K562 (cell line): ENCODE data around the gene SERPINF2. TPM values are rescaled to one million over a fixed set of nuclear protein-coding genes. Genes with fewer than 3 reads are reported as not detected.

Source experiments
- ATAC-seq: fragments of 200-7000 bp; cut with Tn5 transposase; 3 replicates; pipeline ENCODE4 v1.9.1; 2020; ENCODE audit warnings: moderate library complexity
- BruUV-seq: library from RNA; stranded (reverse); fragments of 400-500 nt; replicated peaks from 2 replicates; lab custom pipeline; 2021; lab: Mats Ljungman, UMichigan
- CTCF ChIA-PET: fragments of 300-600 bp; formaldehyde crosslinking; extraction: SDS; loops from one replicate; lab custom pipeline; 2021; ENCODE audit warnings: low intra/inter-chr PET ratio; lab: Yijun Ruan, JAX
- POLR2A ChIA-PET: fragments of 300-600, 350-650 bp; sonication (Branson Sonifier 250); formaldehyde crosslinking; extraction: SDS; loops from one replicate; lab custom pipeline; 2021; ENCODE audit warnings: antibody characterized with exemption, inconsistent platforms; lab: Yijun Ruan, JAX
- DNase-seq, 4 experiments: peaks; one replicate each; pipeline versions ENCODE4 v3.0.0 to v3.0.0-alpha.2; 2011 to 2018; ENCODE audit warnings: low spot score in 3 of 4, mixed read lengths in 3 of 4; ENCODE audit errors: extremely low read depth in 1 of 4
- FAIRE-seq: peaks from 2 replicates; lab custom pipeline; 2011; peaks lifted over from hg19 to GRCh38; lab: Jason Lieb, UNC
- H2AFZ ChIP-seq: 2 replicates; pipeline ENCODE4 v1.6.0; 2011; ENCODE audit warnings: low read depth, low read length, control low read depth, inconsistent platforms
- H3K27ac ChIP-seq: fragments of 200-600 bp; 3 replicates; pipeline ENCODE4 v1.8.0; 2011; ENCODE audit warnings: low read depth, mild to moderate bottlenecking, control low read depth, inconsistent platforms, low read length, moderate library complexity, mixed read lengths; ENCODE audit errors: extremely low read depth
- H3K27me3 ChIP-seq, 2 experiments: fragments of 300-600 bp in 1 of 2; 2 replicates in 1 of 2; 3 replicates in 1 of 2; pipeline versions ENCODE4 v1.6.0 to v1.8.0; 2011; ENCODE audit warnings: inconsistent platforms in 2 of 2, low read length in 2 of 2, mild to moderate bottlenecking in 1 of 2, mixed read lengths in 1 of 2, moderate library complexity in 1 of 2; ENCODE audit not compliant: control insufficient read depth in 2 of 2, insufficient read depth in 2 of 2
- H3K36me3 ChIP-seq: fragments of 300-600 bp; 3 replicates; pipeline ENCODE4 v1.8.0; 2011; ENCODE audit warnings: mild to moderate bottlenecking, low read length, inconsistent platforms; ENCODE audit not compliant: control insufficient read depth, insufficient read depth
- H3K4me1 ChIP-seq, 2 experiments: fragments of 200-600 bp in 1 of 2; replicated peaks in 1 of 2; 2 replicates in 1 of 2; 3 replicates in 1 of 2; pipeline versions ENCODE4 v1.5.1 to v1.8.0; 2011; ENCODE audit warnings: inconsistent platforms in 2 of 2, low read length in 2 of 2, mild to moderate bottlenecking in 1 of 2, mixed read lengths in 1 of 2, moderate library complexity in 1 of 2; ENCODE audit not compliant: control insufficient read depth in 2 of 2, insufficient read depth in 2 of 2
- H3K4me2 ChIP-seq: 2 replicates; pipeline ENCODE4 v1.6.1; 2011; ENCODE audit warnings: low read length, control low read depth, inconsistent platforms, mixed read lengths; ENCODE audit not compliant: insufficient read depth
- H3K4me3 ChIP-seq: fragments of 200-600 bp; sonication (generic), shearing (Covaris generic); 2 replicates; pipeline ENCODE4 v1.5.1; 2016; ENCODE audit warnings: control low read depth, inconsistent platforms
- H3K79me2 ChIP-seq: fragments of 200-600 bp; 3 replicates; pipeline ENCODE4 v1.8.0; 2011; ENCODE audit warnings: low read length, inconsistent platforms; ENCODE audit not compliant: control insufficient read depth, insufficient read depth
- H3K9ac ChIP-seq, 2 experiments: 2 replicates each; pipeline versions ENCODE4 v1.6.0 to v1.6.1; 2011; ENCODE audit warnings: low read depth in 2 of 2, low read length in 2 of 2, control low read depth in 1 of 2, inconsistent platforms in 1 of 2, mild to moderate bottlenecking in 1 of 2, mixed read lengths in 1 of 2; ENCODE audit not compliant: insufficient read depth in 1 of 2
- H3K9me1 ChIP-seq: one replicate; pipeline ENCODE4 v1.6.0; 2011; ENCODE audit warnings: inconsistent platforms, mild to moderate bottlenecking, low read length, moderate library complexity; ENCODE audit not compliant: control insufficient read depth, insufficient read depth
- H3K9me3 ChIP-seq: replicated peaks from 2 replicates; pipeline ENCODE4 v1.5.1; 2011; ENCODE audit warnings: low read depth, low read length, inconsistent platforms; ENCODE audit not compliant: control insufficient read depth, insufficient read depth
- H4K20me1 ChIP-seq: replicated peaks from 2 replicates; pipeline ENCODE4 v1.6.1; 2011; ENCODE audit warnings: low read length, inconsistent platforms, mixed read lengths; ENCODE audit not compliant: control insufficient read depth, insufficient read depth
- ARID1B ChIP-seq: fragments of 450-650 bp; IDR thresholded peaks from 2 replicates; pipeline ENCODE4 v1.6.1; 2016; ENCODE audit warnings: antibody characterized with exemption, mild to moderate bottlenecking, inconsistent platforms
- DMBX1 ChIP-seq: fragments of 250-450 bp; sonication (Bioruptor Pico); IDR thresholded peaks from 2 replicates; pipeline ENCODE4 v1.8.0; 2022; ENCODE audit warnings: inconsistent platforms, mild to moderate bottlenecking, moderate library complexity, borderline replicate concordance
- EP300 ChIP-seq: IDR thresholded peaks from 2 replicates; pipeline ENCODE4 v1.6.1; 2012; ENCODE audit warnings: low read length, improper control_type of control experiment
- ETS2 ChIP-seq: IDR thresholded peaks from 2 replicates; pipeline ENCODE4 v1.6.1; 2016; ENCODE audit warnings: borderline replicate concordance, missing genetic modification characterization, mild to moderate bottlenecking, moderate library complexity, missing compliant biosample characterization; ENCODE audit not compliant: poor library complexity, severe bottlenecking
- HNRNPLL ChIP-seq: fragments of 200-400 bp; formaldehyde crosslinking; IDR thresholded peaks from 2 replicates; pipeline ENCODE4 v1.6.1; 2017; ENCODE audit warnings: low read length, low read depth, mild to moderate bottlenecking; ENCODE audit not compliant: poor library complexity, severe bottlenecking
- MIER1 ChIP-seq: fragments of 450-650 bp; IDR thresholded peaks from 2 replicates; pipeline ENCODE4 v1.6.1; 2016; ENCODE audit warnings: antibody characterized with exemption, mild to moderate bottlenecking, low read depth
- MLX ChIP-seq, 2 experiments: fragments of 450-650 bp in 1 of 2; sonication (generic) in 1 of 2; formaldehyde crosslinking; conservative IDR thresholded peaks; 2 replicates each; pipeline versions ENCODE4 v1.4.0 to v1.8.1; 2020 to 2022; ENCODE audit warnings: mild to moderate bottlenecking in 1 of 2, missing genetic modification reagents in 1 of 2
- SIRT6 ChIP-seq: IDR thresholded peaks from one replicate; pipeline ENCODE4 v1.6.1; 2012; ENCODE audit warnings: low read depth, mild to moderate bottlenecking, control low read depth, inconsistent platforms, low read length, moderate library complexity
- TSHZ1 ChIP-seq: fragments of 250-450 bp; sonication (Bioruptor Pico); IDR thresholded peaks from 2 replicates; pipeline ENCODE4 v1.4.0; 2020; ENCODE audit warnings: mild to moderate bottlenecking, moderate library complexity
- WGBS: fragments of 100-300 bp; shearing (Covaris generic); methylation state at CpG from one replicate; pipeline ENCODE4 v1.1.6; 2016; ENCODE audit warnings: low coverage, mixed read lengths; ENCODE audit not compliant: insufficient coverage; ENCODE audit errors: missing lambda C conversion rate; 5-methylcytosine and 5-hydroxymethylcytosine counted together
- in situ Hi-C: fragments of 300-500 bp; cut with MboI; formaldehyde crosslinking; loops from 4 replicates; pipeline ENCODE4 v1.15.0; 2018; ENCODE audit warnings: inconsistent platforms, mixed read lengths
- intact Hi-C: fragments of 100-400 bp; cut with micrococcal nuclease; formaldehyde crosslinking; loops from 2 replicates; pipeline ENCODE4 v1.14.2; 2022
- polyA plus RNA-seq, 8 experiments: library from polyadenylated mRNA; depleted of rRNA in 4 of 8; stranded (reverse) in 5 of 8; unstranded in 3 of 8; fragments of >200 nt; fragmentation: Nextera tagmentation in 2 of 8; fragmentation: Illumina TruSeq in 1 of 8; extraction: Ambion mirVana in 2 of 8; extraction: Trizol in 1 of 8; gene quantifications; 2 replicates each; pipeline versions ENCODE4 v1.2.1 to v1.2.3, GENCODE V29; 2011 to 2014; ENCODE audit warnings: inconsistent platforms in 1 of 8, missing spikeins in 1 of 8
- total RNA-seq, 7 experiments: library from RNA; depleted of rRNA in 6 of 7; stranded (reverse); fragments of >200 nt in 6 of 7; fragmentation: Illumina TruSeq in 2 of 7; extraction: Trizol in 2 of 7; gene quantifications; 2 replicates each; pipeline versions ENCODE4 v1.2.1 to v1.2.3, GENCODE V29; 2011 to 2021; ENCODE audit warnings: low replicate concordance in 1 of 7

Gene SERPINF2
- total and polyA plus RNA-seq, 9 of the 15 experiments (the other 6 are each of a cell fraction or from before 2014, with no cell fraction given), result 0.22 TPM; not detected in 8

DNA sequence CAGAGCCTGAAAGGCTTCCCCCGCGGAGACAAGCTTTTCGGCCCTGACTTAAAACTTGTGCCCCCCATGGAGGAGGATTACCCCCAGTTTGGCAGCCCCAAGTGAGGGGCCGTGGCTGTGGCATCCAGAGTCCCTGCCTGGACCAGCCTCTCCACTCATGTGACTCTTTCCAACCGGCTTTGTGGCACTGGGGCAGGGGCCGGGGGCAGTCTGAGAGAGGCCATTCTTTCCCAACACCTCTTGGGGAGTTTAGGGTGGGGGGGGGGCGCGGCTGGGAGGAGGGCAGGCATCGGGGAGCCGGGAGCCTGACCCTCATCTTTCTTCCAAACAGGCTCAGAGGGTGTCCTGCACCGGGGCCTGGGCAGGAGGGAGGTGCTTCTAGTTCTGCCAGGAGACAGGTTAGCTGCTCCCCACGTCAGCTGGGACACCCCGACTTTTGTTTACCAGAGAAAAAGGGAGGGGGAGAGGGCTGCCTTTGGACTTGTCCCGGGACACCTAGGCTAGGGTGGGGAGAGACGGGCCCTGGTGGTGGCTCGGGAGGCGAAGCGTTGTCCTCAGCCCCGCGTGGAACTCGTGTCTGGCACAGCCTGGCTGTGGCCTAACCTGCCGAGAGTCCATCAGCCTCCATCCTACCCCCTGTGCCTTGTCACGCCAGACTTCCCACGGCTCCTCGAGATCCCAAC lies 11.9 kb downstream of the SERPINF2 start:
- in situ Hi-C loops, result no loop called here
- H3K36me3 ChIP-seq, result no peaks in the 10 kb centered on the region
- no peak overlapping the region for H3K4me3 ChIP-seq
- H3K9me3 ChIP-seq, result no peaks in the 10 kb centered on the region
- POLR2A ChIA-PET, result interaction anchor here (1.4 kb wide), 1 partner anchor 37 kb away, joined by 5 read pairs; no protein-coding TSS in a partner anchor
- WGBS, result 71% methylated on average over 13 of the region's 25 CpGs
- H3K4me2 ChIP-seq, result no peak overlapping the region
- no peak for TF ChIP-seq DMBX1 (CRISPR knock-in tag)
- no peak for TF ChIP-seq EP300
- TF ChIP-seq HNRNPLL, result no peak
- TF ChIP-seq SIRT6, result no peak
- no peak for TF ChIP-seq MIER1
- TF ChIP-seq TSHZ1 (CRISPR knock-in tag), result no peak
- TF ChIP-seq ETS2 (tag), result no peak
- no peak for TF ChIP-seq MLX (CRISPR knock-in tag; conservative IDR thresholded peaks at IDR 0.05)
- TF ChIP-seq ARID1B, result no peak
- TF ChIP-seq, all 486 proteins: peak for 0
- H4K20me1 ChIP-seq, result no peaks in the 10 kb centered on the region
- H3K79me2 ChIP-seq, result no peaks in the 10 kb centered on the region
- no TSS peak for BruUV-seq
- H3K27ac ChIP-seq, result no peak overlapping the region
- intact Hi-C loops, result no loop called here
- FAIRE-seq, result no peak
- H3K27me3 ChIP-seq, result no peaks in the 10 kb centered on the region
- H3K9me1 ChIP-seq, result no peaks in the 10 kb centered on the region
- peak overlapping the region in 1 of 2 experiments; percentile 13; a peak in 1 of 4 replicates for H3K9ac ChIP-seq
- peaks cover 8 to 35% of the 10 kb centered on the region in 2 experiments; a peak in 4 of 5 replicates for H3K4me1 ChIP-seq
- no peak for ATAC-seq
- CTCF ChIA-PET, result interaction anchor here (0.8 kb wide), 1 partner anchor 31 kb away, joined by 4 read pairs; no protein-coding TSS in a partner anchor
- DNase-seq, result no peak
- H2AFZ ChIP-seq, result no peak overlapping the region
